GM12873 (cell line): Measurements from ENCODE around the gene OR1L6.

Experiments
- TF ChIP-seq, protein P1 (sequence below): IDR thresholded peaks from 2 replicates; pipeline ENCODE4 v1.5.1; 2012; ENCODE audit warnings: low read depth, mild to moderate bottlenecking, moderate library complexity, low read length, control low read depth; ENCODE audit not compliant: insufficient read depth; ENCODE audit errors: missing control alignments

Gene OR1L6

DNA sequence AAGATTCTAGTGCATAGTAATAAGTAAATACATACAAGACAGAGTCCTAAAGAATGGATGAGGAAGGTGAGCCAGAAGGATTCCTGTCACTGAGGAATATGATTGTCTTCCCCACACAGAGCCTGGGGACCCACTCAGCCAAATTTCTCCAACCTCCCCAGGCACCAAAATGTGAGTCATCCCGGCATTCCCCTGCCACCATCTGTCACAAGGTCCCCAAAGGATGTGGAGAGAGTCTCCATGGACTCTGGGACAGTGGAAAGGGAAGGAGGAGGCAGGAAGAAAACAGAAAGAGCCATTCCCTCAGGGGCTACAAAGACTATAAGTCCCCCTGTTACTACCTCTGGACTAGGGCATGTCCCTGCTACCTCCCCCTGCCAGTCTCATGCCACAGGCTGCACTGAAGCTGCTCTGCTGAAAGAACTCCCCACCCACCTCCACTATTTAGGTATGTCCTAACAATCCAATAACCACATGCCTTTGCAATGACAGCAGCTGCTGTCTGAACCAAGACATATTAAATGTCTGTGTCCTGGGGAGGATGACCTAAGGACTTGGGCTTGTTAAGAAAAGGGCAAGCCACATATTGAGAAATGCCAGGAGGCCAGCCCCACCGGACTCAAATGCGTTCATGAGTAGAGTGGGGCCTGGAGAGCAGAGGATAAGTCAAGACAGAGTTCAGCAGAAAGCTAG lies 36.0 kb downstream of the OR1L6 start:
- TF ChIP-seq, protein P1, sequence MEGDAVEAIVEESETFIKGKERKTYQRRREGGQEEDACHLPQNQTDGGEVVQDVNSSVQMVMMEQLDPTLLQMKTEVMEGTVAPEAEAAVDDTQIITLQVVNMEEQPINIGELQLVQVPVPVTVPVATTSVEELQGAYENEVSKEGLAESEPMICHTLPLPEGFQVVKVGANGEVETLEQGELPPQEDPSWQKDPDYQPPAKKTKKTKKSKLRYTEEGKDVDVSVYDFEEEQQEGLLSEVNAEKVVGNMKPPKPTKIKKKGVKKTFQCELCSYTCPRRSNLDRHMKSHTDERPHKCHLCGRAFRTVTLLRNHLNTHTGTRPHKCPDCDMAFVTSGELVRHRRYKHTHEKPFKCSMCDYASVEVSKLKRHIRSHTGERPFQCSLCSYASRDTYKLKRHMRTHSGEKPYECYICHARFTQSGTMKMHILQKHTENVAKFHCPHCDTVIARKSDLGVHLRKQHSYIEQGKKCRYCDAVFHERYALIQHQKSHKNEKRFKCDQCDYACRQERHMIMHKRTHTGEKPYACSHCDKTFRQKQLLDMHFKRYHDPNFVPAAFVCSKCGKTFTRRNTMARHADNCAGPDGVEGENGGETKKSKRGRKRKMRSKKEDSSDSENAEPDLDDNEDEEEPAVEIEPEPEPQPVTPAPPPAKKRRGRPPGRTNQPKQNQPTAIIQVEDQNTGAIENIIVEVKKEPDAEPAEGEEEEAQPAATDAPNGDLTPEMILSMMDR, result no peak

DNA sequence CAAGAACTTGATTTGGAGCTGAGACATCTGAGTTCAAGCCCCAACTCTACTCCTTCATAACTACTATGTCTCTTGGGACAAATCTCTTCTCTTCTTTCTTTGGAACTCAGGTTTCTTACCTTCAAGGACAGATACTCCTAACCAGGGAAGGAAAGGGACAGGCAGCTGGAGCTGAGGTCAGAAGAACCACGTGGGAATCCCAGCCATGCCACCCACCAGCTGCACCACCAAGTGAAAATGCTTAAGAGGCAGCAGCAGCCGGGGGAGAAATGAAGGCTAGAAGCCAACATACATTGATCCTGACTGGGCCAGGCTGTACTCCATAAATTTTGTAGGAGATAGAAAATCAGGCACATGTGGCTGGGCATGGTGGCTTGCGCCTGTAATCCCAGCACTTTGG lies 37.1 kb downstream of the OR1L6 start:
- TF ChIP-seq, protein P1, result no peak

DNA sequence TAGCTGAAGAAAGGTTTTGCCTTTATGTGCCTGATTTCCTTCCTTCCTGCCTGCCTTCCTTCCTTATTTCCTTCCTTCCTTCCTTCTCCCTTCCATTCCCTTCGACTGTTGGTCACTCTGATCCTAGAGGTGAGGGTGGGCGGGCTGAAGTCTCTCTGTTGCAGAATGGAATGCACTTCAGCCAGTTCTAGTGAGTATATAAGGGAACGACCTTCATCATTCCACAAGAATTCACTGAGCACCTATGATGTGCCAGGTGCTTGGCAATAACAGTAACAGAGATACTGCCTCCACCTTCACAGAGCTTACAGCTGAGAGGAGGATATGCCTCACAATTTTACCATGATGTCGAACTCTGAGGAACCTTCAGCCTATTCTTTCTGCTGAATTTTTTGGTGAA lies 37.9 kb downstream of the OR1L6 start:
- TF ChIP-seq, protein P1, result no peak

DNA sequence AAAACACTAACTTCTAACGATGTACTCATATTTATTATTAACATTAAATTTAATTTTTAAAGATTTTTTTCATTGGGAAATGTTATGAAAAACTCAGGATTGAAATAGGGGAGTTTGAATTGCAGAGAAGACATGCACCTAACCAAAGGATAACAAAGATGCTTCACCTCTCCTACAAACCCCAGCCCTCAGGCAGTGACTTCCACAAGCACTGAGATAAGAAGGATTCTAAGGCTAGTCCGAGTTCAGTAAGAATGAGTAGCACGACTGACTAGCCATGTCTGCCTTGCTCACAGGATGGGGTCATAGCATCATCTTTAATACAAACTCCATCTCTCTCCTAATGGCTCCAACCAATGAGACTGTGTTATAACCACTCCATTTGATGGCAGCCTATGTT lies 39.6 kb downstream of the OR1L6 start:
- TF ChIP-seq, protein P1, result no peak

DNA sequence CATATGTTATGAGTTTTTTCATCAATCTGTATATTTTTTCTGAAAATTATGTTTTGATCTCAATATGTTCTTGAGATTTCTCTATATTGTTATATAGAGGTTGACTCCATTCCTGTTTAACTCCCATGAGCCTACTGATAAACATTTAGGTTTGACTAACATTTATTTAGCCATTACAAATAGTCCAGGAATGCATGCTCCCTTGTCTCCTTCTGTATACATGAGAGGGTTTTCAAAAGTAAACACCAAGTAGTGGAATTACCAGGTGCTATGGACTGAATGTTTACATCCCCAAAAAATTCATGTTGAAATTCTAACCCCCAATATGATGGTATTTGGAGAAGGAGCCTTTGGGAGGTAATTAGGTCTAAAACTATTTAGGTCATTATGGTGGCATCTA lies 43.2 kb downstream of the OR1L6 start:
- TF ChIP-seq, protein P1, result no peak

DNA sequence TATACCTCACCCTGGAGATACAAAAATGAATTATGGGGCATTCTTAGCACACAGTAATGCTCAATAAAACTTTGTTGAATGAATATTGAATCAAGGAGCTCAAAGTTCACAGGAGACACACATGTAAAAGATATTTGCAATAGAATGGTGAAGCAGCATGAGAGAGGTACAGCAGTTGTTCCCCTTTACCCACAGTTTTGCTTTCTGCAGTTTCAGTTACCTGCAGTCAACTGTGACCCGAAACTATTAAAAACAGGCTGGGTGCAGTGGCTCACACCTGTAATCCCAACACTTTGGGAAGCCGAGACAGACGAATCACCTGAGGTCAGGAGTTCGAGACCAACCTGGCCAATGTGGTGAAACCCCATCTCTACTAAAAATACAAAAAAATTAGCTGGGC lies 44.2 kb downstream of the OR1L6 start:
- TF ChIP-seq, protein P1, result no peak

DNA sequence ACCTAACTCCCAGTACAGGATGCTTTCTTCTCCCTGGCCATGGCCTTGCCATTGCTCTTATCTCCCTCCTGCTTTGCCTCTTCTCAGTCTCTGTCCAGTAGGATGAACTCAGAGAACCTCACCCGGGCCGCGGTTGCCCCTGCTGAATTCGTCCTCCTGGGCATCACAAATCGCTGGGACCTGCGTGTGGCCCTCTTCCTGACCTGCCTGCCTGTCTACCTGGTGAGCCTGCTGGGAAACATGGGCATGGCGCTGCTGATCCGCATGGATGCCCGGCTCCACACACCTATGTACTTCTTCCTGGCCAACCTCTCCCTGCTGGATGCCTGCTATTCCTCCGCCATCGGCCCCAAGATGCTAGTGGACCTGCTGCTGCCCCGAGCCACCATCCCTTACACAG lies 46.7 kb downstream of the OR1L6 start, which contains the start of gene OR5C1:
Gene OR5C1 (plus strand): TSS at position 103 of the 400 bp plus-strand sequence. CDS start 0 bp downstream, at position 103.
- TF ChIP-seq, protein P1, result no peak
